ENCODE measurements around the gene IDUA. TPM values are rescaled to one million over a fixed set of nuclear protein-coding genes. Genes with fewer than 3 reads are reported as not detected.

IDUA gene
- total RNA-seq, 4 donors from 2014 or later: 6.0 to 13.4 (median 11.1) TPM

DNA sequence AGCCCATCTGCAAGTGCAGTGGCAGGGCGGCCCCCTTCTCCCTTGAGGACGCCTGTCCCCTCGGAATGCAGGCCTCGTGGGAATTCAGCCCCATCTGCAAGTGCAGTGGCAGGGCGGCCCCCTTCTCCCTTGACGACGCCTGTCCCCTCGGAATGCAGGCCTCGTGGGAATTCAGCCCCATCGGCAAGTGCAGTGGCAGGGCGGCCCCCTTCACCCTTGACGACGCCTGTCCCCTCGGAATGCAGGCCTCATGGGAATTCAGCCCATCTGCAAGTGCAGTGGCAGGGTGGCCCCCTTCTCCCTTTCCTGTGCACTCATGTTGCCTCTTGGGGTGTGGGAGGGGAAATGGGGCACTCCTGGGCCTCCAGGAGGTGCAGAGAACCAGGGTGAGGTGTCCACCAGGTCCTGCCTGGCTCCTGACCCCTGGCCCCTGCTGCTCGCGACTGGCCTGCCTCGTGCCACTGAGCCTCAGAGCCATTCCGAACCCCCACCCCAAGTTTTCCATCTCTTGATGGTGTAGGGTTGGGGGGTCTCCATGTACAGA is 13.1 kb downstream of the IDUA start:
- WGBS, 2 donors: 66 to 73% methylated on average over 3 to 18 of the region's 18 CpGs
- intact Hi-C loops (cut with DNase I; ENCODE audit: low total_unique reads): no loop called here
- no peak for DNase-seq (ENCODE audit: low spot score in 2 of 2)
- TF ChIP-seq POLR2A (IDR thresholded peaks at IDR 0.05): no peak
- TF ChIP-seq, protein P1, sequence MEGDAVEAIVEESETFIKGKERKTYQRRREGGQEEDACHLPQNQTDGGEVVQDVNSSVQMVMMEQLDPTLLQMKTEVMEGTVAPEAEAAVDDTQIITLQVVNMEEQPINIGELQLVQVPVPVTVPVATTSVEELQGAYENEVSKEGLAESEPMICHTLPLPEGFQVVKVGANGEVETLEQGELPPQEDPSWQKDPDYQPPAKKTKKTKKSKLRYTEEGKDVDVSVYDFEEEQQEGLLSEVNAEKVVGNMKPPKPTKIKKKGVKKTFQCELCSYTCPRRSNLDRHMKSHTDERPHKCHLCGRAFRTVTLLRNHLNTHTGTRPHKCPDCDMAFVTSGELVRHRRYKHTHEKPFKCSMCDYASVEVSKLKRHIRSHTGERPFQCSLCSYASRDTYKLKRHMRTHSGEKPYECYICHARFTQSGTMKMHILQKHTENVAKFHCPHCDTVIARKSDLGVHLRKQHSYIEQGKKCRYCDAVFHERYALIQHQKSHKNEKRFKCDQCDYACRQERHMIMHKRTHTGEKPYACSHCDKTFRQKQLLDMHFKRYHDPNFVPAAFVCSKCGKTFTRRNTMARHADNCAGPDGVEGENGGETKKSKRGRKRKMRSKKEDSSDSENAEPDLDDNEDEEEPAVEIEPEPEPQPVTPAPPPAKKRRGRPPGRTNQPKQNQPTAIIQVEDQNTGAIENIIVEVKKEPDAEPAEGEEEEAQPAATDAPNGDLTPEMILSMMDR (IDR thresholded peaks at IDR 0.05): no peak
- H3K4me3 ChIP-seq (ENCODE audit: low read depth, poor library complexity, severe bottlenecking): no peak overlapping the region

GRCh38 chr4:1000686-1001260 is 13.9 kb downstream of the IDUA start:
- H3K4me3 ChIP-seq (ENCODE audit: low read depth, poor library complexity, severe bottlenecking): no peak overlapping the region
- no peak for DNase-seq (ENCODE audit: low spot score in 2 of 2)
- no peak for TF ChIP-seq POLR2A (IDR thresholded peaks at IDR 0.05)
- intact Hi-C loops (cut with DNase I; ENCODE audit: low total_unique reads): no loop called here
- 90 to 91% methylated on average over 11 to 15 of the region's 15 CpGs for WGBS, 2 donors

DNA sequence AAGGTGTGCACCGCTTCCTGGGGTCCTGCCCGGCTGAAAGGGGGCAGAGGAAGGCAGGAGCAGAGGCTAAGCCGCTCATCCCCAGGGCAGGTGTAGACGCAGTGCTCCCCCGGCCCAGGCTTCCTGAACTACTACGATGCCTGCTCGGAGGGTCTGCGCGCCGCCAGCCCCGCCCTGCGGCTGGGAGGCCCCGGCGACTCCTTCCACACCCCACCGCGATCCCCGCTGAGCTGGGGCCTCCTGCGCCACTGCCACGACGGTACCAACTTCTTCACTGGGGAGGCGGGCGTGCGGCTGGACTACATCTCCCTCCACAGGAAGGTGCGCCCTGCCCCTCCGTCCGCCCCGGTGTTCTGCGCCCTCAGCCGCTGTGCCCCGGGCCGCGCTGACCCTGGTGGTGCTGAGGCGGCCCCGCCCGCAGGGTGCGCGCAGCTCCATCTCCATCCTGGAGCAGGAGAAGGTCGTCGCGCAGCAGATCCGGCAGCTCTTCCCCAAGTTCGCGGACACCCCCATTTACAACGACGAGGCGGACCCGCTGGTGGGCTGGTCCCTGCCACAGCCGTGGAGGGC is 14.8 kb downstream of the IDUA start:
- no peak for DNase-seq (ENCODE audit: low spot score in 2 of 2)
- TF ChIP-seq, protein P1 (IDR thresholded peaks at IDR 0.05): no peak
- TF ChIP-seq POLR2A (IDR thresholded peaks at IDR 0.05): no peak
- 40 to 53% methylated on average over 4 to 25 of the region's 48 CpGs for WGBS, 2 donors
- no peak overlapping the region for H3K4me3 ChIP-seq (ENCODE audit: low read depth, poor library complexity, severe bottlenecking)
- intact Hi-C loops (cut with DNase I; ENCODE audit: low total_unique reads): no loop called here

DNA sequence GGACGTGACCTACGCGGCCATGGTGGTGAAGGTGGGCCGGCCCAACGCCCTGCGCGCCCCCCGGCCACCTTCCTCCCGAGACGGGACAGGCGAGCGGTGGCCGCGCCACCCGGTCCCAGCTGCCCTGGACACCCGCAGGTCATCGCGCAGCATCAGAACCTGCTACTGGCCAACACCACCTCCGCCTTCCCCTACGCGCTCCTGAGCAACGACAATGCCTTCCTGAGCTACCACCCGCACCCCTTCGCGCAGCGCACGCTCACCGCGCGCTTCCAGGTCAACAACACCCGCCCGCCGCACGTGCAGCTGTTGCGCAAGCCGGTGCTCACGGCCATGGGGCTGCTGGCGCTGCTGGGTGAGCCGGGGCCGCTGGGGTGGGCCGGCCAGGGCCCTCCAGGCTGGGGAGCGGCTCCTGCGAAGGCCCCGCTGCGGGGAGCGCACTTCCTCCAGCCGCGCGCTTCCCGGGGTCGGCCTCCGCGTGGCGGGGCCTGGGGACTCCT is 15.3 kb downstream of the IDUA start:
- 5% methylated on average over 47 of the region's 54 CpGs; no CpG with 5 or more reads in 1 of the 2 donors for WGBS, 2 donors
- DNase-seq (ENCODE audit: low spot score in 2 of 2): no peak
- intact Hi-C loops (cut with DNase I; ENCODE audit: low total_unique reads): no loop called here
- no peak overlapping the region for H3K4me3 ChIP-seq (ENCODE audit: low read depth, poor library complexity, severe bottlenecking)
- TF ChIP-seq, protein P1 (IDR thresholded peaks at IDR 0.05): no peak
- no peak for TF ChIP-seq POLR2A (IDR thresholded peaks at IDR 0.05)

- DNase-seq (ENCODE audit: low spot score in 2 of 2): no peak
- WGBS, 2 donors: 0 to 2% methylated on average over 2 to 34 of the region's 75 CpGs
- intact Hi-C loops (cut with DNase I; ENCODE audit: low total_unique reads): no loop called here
- no peak overlapping the region for H3K4me3 ChIP-seq (ENCODE audit: low read depth, poor library complexity, severe bottlenecking)
- TF ChIP-seq, protein P1 (IDR thresholded peaks at IDR 0.05): no peak
- no peak for TF ChIP-seq POLR2A (IDR thresholded peaks at IDR 0.05)
These were observed 15.9 kb downstream of the IDUA start for GRCh38 chr4:1002631-1003251.
